ENCODE data around the gene B4GALT6.

Gene B4GALT6

DNA sequence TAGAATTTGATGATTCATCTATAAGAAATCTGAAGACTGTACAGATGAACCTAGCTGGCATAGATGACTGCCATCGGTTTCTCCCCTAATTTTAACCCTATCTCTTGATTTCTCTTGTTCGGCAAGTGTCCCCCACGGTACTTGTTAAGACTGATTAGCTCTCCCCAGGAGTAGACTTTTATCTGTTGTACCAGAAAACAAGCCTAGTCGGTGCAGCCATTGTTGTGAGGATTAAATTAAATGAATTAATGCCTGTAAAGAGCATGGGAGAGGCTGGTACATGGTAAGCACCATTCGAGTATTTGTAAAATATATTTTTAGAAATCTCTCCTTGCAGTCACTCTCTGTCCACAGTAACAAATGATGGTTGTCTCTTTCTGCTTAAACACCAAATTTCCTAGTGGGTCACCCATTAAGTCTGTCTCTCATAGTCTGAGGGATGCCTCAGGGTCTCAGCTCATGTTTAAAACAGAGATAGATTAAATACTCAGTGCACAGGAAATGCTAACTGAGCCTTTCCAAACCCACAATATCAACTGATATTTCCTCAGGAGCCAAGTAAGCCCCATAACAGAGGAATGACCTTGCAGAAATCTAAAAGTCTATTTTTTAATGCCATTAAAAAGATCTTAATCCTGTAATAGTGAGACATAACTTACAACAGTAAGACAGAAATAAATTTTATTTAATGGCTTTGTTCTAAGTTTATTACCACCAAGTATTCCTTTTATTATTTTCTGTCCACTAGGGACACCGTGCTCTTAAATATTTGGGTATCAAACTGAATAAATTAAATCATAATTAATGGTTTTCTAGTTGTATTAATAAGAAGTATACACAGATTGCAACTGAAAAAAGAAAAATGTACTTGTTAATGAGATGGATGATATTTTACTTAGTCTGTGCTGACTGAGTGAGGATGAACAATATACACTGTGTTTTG lies 2.9 kb upstream of the B4GALT6 start:
- no peak for DNase-seq
- no peaks in the 10 kb centered on the region for H3K36me3 ChIP-seq
- H3K27ac ChIP-seq = no peak overlapping the region
- TF ChIP-seq, protein P1, sequence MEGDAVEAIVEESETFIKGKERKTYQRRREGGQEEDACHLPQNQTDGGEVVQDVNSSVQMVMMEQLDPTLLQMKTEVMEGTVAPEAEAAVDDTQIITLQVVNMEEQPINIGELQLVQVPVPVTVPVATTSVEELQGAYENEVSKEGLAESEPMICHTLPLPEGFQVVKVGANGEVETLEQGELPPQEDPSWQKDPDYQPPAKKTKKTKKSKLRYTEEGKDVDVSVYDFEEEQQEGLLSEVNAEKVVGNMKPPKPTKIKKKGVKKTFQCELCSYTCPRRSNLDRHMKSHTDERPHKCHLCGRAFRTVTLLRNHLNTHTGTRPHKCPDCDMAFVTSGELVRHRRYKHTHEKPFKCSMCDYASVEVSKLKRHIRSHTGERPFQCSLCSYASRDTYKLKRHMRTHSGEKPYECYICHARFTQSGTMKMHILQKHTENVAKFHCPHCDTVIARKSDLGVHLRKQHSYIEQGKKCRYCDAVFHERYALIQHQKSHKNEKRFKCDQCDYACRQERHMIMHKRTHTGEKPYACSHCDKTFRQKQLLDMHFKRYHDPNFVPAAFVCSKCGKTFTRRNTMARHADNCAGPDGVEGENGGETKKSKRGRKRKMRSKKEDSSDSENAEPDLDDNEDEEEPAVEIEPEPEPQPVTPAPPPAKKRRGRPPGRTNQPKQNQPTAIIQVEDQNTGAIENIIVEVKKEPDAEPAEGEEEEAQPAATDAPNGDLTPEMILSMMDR (IDR thresholded peaks at IDR 0.05; ENCODE audit: low read depth, low read length) = no peak
- H3K27me3 ChIP-seq (ENCODE audit: insufficient read depth, low read depth, severe bottlenecking) = no peaks in the 10 kb centered on the region
- H3K9me3 ChIP-seq (ENCODE audit: severe bottlenecking) = no peaks in the 10 kb centered on the region
- no peak overlapping the region for H3K4me3 ChIP-seq (ENCODE audit: low read depth, low read length)

DNA sequence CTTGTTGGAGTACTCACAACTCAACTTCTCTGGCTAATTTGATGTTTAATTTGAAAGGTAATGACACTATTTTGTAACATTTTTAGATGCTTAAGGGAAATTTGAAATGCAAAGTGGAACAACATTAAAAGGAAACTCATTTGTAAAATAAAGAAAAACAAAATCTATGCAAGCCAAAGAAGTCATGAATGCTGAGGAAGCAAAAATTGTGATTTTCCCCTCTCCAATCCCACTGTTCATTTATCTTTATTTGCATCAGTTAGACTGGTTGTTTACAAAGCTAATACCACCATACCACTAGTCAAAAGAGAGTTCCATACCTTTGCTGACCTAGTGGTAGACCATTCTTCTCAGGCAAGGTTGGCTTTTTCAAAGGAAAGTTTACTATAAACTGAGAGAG lies 2.2 kb upstream of the B4GALT6 start:
- H3K4me3 ChIP-seq (ENCODE audit: low read depth, low read length) = peak overlapping the region; percentile 63
- no peaks in the 10 kb centered on the region for H3K36me3 ChIP-seq
- TF ChIP-seq, protein P1 (IDR thresholded peaks at IDR 0.05; ENCODE audit: low read depth, low read length) = no peak
- H3K9me3 ChIP-seq (ENCODE audit: severe bottlenecking) = no peaks in the 10 kb centered on the region
- H3K27me3 ChIP-seq (ENCODE audit: insufficient read depth, low read depth, severe bottlenecking) = no peaks in the 10 kb centered on the region
- no peak for DNase-seq
- H3K27ac ChIP-seq = no peak overlapping the region

DNA sequence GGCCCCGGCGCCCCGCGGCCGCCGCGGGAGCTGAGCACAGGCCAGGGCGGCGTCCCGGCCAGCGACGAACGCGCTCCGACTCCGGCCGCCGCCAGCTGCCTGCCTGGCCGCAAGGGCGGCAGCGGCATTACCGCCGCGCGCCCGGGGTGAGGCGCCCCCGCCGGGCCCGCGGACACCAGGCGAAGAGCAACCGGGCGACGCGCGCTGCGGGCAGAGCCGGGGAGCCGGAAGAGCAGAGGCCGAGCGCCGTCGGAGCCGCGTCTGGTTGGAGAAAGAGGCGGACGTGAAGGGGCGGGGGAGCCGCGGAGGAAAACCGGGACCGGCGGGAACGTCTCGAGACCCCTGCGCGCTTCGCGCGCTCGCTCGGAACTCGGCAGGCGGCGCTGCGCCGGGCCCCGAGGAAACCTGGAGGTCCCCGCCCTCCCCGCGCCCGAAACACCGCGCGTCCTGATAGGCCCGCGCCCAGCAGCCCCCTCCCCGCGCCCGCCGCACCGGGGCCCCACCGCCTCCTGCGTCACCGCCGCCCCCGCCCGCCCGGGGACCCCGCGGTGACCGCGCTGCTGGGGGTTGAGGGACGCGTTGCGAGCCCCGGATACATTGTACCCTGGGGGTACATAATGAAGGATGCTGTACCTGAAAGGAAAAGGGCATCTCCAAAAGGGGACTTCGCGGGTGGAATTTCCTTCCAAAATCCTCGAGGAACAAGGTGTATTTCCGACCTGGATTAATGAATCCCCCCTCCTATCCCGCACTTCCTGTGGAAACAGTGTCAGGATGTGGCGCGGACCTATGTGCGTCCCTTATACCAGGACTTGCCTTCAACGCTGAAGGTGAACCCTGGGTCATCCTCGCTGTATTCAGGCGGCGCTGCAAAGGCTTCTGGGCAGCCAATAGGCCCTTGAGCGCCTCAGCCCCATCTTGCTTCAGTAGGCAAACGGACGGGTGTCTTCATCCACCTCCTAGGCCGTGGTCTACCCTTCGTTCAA lies 1.0 kb upstream of the B4GALT6 start:
- peak overlapping the region; percentile 86 for H3K27ac ChIP-seq
- no peaks in the 10 kb centered on the region for H3K9me3 ChIP-seq (ENCODE audit: severe bottlenecking)
- DNase-seq = peak; percentile 91
- TF ChIP-seq, protein P1 (IDR thresholded peaks at IDR 0.05; ENCODE audit: low read depth, low read length) = peak; percentile 49
- H3K27me3 ChIP-seq (ENCODE audit: insufficient read depth, low read depth, severe bottlenecking) = no peaks in the 10 kb centered on the region
- H3K36me3 ChIP-seq = no peaks in the 10 kb centered on the region
- H3K4me3 ChIP-seq (ENCODE audit: low read depth, low read length) = peak overlapping the region; percentile 63

DNA sequence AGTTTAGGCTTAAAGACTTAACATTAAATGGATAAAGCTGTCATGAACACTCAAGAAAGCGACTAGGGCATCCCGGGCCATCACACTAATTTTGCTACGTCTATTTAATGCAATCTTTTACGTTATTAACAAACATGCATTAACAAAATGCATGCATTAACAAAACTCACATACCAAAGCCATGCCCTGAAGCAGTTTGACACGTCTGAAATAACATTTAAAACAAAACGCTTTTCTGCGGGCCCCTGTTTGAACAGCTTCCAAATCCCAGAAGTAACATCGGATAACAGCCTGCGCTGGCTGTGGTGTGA lies 458 bp downstream of the B4GALT6 start:
- peak overlapping the region; percentile 85 for H3K4me3 ChIP-seq (ENCODE audit: low read depth, low read length)
- H3K27ac ChIP-seq = no peak overlapping the region
- H3K36me3 ChIP-seq = no peaks in the 10 kb centered on the region

DNA sequence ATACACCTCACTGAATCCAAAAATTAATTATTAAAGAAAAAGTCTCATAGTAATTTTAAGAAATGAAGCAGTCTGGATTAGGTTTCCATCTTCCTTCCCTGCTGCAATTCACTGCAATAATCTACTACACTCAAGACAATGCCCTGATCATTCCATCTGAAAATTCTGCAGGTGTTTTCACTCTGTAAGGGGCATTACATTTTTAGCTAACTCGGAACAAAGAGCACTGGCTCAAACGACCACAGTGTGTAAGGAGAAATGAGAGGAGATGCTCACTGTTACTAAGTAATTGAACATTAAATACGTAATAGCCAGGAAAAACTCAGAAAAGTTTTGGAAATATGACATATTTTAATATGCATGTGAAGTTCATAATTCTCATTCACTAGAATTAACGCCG lies 1.3 kb downstream of the B4GALT6 start:
- TF ChIP-seq, protein P1 (IDR thresholded peaks at IDR 0.05; ENCODE audit: low read depth, low read length) = no peak
- Histone ChIP-seq H3K36me3 (no peaks in the 10 kb centered on the region), H3K27me3 (ENCODE audit: insufficient read depth, low read depth, severe bottlenecking) (no peaks in the 10 kb centered on the region), H3K9me3 (ENCODE audit: severe bottlenecking) (no peaks in the 10 kb centered on the region), H3K27ac (no peak overlapping the region), H3K4me3 (ENCODE audit: low read depth, low read length) (no peak overlapping the region)
- no peak for DNase-seq

More for the DNA sequence above, 458 bp downstream of the B4GALT6 start:
- no peaks in the 10 kb centered on the region for H3K27me3 ChIP-seq (ENCODE audit: insufficient read depth, low read depth, severe bottlenecking)
- TF ChIP-seq, protein P1 (IDR thresholded peaks at IDR 0.05; ENCODE audit: low read depth, low read length) = no peak
- DNase-seq = no peak
- H3K9me3 ChIP-seq (ENCODE audit: severe bottlenecking) = no peaks in the 10 kb centered on the region
